ENCODE results near the gene CEP89.

The CEP89 gene

DNA sequence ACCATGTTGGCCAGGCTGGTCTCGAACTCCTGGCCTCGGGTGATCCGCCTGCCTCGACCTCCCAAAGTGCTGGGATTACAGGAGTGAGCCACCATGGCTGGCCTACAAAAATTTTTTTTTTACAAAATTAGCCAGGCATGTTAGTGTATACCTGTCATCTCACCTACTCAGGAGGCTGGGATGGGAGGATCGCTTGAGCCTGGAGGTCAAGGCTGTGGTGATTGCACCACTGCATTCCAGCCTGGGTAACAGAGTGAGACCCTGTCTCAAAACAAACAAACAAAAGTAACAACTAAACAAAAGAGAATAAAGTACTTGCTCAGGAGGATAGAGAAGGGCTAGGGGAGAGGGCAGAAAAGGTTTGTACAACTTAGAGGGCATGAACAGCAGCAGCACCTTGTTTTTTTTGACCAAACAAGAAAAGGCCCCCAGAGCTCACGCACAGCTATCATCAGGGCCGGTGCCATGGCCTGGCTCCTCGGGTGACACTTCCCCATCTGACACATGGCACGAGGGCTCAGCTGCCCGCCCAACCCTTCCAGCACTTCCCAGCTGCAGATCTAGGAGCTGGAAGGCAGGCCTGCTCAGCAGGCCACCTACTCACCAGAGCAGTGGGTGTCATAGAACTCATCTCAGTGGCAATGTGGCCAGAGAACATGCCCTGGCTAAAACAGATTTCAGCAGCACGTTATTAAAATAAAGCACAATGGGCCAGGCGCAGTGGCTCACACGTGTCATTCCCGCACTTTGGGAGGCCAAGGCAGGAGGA, 93.6 kb downstream of the CEP89 start:
- H3K36me3 ChIP-seq (replicated peaks; ENCODE audit: low read depth, low read length), result no peaks in the 10 kb centered on the region
- H3K9me3 ChIP-seq (ENCODE audit: insufficient read depth, low read length), result no peaks in the 10 kb centered on the region
- H2AFZ ChIP-seq (ENCODE audit: low read depth, low read length), result no peak overlapping the region
- TF ChIP-seq, protein P1, sequence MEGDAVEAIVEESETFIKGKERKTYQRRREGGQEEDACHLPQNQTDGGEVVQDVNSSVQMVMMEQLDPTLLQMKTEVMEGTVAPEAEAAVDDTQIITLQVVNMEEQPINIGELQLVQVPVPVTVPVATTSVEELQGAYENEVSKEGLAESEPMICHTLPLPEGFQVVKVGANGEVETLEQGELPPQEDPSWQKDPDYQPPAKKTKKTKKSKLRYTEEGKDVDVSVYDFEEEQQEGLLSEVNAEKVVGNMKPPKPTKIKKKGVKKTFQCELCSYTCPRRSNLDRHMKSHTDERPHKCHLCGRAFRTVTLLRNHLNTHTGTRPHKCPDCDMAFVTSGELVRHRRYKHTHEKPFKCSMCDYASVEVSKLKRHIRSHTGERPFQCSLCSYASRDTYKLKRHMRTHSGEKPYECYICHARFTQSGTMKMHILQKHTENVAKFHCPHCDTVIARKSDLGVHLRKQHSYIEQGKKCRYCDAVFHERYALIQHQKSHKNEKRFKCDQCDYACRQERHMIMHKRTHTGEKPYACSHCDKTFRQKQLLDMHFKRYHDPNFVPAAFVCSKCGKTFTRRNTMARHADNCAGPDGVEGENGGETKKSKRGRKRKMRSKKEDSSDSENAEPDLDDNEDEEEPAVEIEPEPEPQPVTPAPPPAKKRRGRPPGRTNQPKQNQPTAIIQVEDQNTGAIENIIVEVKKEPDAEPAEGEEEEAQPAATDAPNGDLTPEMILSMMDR (IDR thresholded peaks at IDR 0.05; ENCODE audit: low read depth, low read length), result no peak
- TF ChIP-seq EZH2phosphoT487 (IDR thresholded peaks at IDR 0.05; ENCODE audit: low read depth), result no peak
- no peak overlapping the region for H3K27ac ChIP-seq (ENCODE audit: low read length)
- H4K20me1 ChIP-seq (ENCODE audit: insufficient read depth, low read length), result no peaks in the 10 kb centered on the region
- no peaks in the 10 kb centered on the region for H3K27me3 ChIP-seq (ENCODE audit: low read depth, low read length)
- no peaks in the 10 kb centered on the region for H3K4me1 ChIP-seq (ENCODE audit: low read length)
- no peak overlapping the region for H3K4me2 ChIP-seq (ENCODE audit: low read length)
- no peak overlapping the region for H3K4me3 ChIP-seq (ENCODE audit: low read length)
- H3K79me2 ChIP-seq (ENCODE audit: low read length), result no peaks in the 10 kb centered on the region
- H3K9ac ChIP-seq (ENCODE audit: low read length), result no peak overlapping the region

DNA sequence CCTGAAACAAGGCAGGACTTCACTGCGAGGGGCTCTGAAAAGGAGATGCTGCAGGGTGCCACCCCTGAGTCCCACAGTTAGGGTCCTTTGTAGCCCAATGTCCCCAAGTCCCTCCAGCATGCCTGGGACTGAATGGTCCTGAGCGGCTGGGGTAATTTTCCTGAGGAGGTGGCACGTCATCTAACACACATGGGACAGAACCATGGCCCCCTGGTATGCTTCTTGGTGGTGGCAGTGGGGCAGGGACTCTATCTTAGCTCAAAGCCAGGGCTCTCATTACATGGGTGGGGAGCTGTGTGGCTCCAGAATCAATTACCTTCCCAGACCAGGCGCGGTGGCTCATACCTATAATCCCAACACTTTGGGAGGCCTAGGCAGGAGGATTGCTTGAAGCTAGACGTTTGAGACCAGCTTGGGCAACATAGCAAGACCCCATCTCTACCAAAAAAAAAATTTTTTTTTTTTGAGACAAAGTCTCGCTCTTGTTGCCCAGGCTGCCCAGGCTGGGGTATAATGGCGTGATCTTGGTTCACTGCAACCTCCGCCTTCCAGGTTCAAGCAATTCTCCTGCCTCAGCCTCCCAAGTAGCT, 94.3 kb downstream of the CEP89 start:
- no peak overlapping the region for H2AFZ ChIP-seq (ENCODE audit: low read depth, low read length)
- no peak overlapping the region for H3K4me2 ChIP-seq (ENCODE audit: low read length)

DNA sequence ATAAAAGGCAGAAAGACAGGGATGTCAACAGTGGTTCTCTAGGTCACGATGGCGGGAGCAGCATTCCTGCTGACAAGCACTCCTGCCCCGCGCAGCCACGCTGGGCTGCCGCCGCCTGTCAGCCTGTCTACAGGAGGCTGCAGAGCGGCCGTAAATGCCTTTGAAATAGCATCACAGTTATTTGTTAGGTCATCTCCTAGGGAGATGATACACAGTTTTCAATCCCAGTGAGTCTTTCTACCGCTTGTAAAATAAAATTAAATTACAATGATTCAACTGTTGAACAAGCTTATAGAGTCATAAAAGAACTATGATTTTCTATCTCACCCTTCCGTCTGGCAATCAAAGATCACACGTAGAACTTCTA, 94.9 kb downstream of the CEP89 start:
- Histone ChIP-seq H3K36me3 (replicated peaks; ENCODE audit: low read depth, low read length) (no peaks in the 10 kb centered on the region), H3K9me3 (ENCODE audit: insufficient read depth, low read length) (no peaks in the 10 kb centered on the region), H2AFZ (ENCODE audit: low read depth, low read length) (no peak overlapping the region), H3K4me2 (ENCODE audit: low read length) (no peak overlapping the region), H3K79me2 (ENCODE audit: low read length) (no peaks in the 10 kb centered on the region), H3K27ac (ENCODE audit: low read length) (no peak overlapping the region), H3K9ac (ENCODE audit: low read length) (no peak overlapping the region), H3K4me1 (ENCODE audit: low read length) (no peaks in the 10 kb centered on the region), H4K20me1 (ENCODE audit: insufficient read depth, low read length) (no peaks in the 10 kb centered on the region), H3K27me3 (ENCODE audit: low read depth, low read length) (no peaks in the 10 kb centered on the region), H3K4me3 (ENCODE audit: low read length) (no peak overlapping the region)
- TF ChIP-seq, protein P1 (IDR thresholded peaks at IDR 0.05; ENCODE audit: low read depth, low read length), result no peak
- TF ChIP-seq EZH2phosphoT487 (IDR thresholded peaks at IDR 0.05; ENCODE audit: low read depth), result no peak

More for the DNA sequence above, 94.3 kb downstream of the CEP89 start:
- Histone ChIP-seq H3K9ac (ENCODE audit: low read length) (no peak overlapping the region), H3K4me3 (ENCODE audit: low read length) (no peak overlapping the region), H3K79me2 (ENCODE audit: low read length) (no peaks in the 10 kb centered on the region), H3K4me1 (ENCODE audit: low read length) (no peaks in the 10 kb centered on the region), H3K27ac (ENCODE audit: low read length) (no peak overlapping the region), H3K36me3 (replicated peaks; ENCODE audit: low read depth, low read length) (no peaks in the 10 kb centered on the region), H3K27me3 (ENCODE audit: low read depth, low read length) (no peaks in the 10 kb centered on the region), H4K20me1 (ENCODE audit: insufficient read depth, low read length) (no peaks in the 10 kb centered on the region), H3K9me3 (ENCODE audit: insufficient read depth, low read length) (no peaks in the 10 kb centered on the region)
- no peak for TF ChIP-seq EZH2phosphoT487 (IDR thresholded peaks at IDR 0.05; ENCODE audit: low read depth)
- TF ChIP-seq, protein P1 (IDR thresholded peaks at IDR 0.05; ENCODE audit: low read depth, low read length), result no peak

DNA sequence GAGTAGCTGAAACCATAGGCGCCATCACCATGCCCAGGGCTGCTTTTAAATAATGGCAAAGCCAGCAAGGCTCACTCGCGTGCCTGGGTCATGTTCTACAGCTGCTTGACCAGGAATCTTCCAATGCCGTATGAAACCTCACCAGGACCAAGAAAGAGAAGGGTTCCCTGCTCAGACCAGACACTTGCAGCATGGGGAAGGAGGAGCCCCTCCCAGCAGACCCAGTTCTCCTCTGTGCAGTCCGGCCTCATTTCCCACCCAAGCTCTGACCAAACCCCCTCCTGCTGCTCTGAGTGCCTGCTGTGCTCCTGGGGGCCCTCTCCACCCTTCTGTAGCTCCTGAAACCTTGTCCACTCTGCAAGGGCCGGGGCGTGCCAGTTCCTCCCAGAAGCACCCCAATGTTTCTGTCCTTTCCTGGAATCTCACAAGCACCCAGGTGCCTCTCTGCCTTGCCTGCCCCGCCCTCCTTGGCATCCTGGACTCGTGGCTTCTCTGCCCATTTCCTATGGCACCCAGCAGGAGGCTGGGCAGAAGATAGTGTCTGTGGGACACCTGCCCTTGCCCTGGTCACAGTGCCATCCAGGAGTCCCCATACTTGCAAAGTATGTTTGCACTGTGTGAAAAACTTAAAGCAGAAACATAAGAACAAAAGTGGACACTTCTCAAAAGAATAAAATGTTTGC, 95.4 kb downstream of the CEP89 start:
- H3K9ac ChIP-seq (ENCODE audit: low read length), result no peak overlapping the region
- no peaks in the 10 kb centered on the region for H3K9me3 ChIP-seq (ENCODE audit: insufficient read depth, low read length)
- H3K27ac ChIP-seq (ENCODE audit: low read length), result no peak overlapping the region
- H3K4me3 ChIP-seq (ENCODE audit: low read length), result no peak overlapping the region
- TF ChIP-seq, protein P1 (IDR thresholded peaks at IDR 0.05; ENCODE audit: low read depth, low read length), result no peak
- no peak for TF ChIP-seq EZH2phosphoT487 (IDR thresholded peaks at IDR 0.05; ENCODE audit: low read depth)
- no peaks in the 10 kb centered on the region for H3K36me3 ChIP-seq (replicated peaks; ENCODE audit: low read depth, low read length)
- H4K20me1 ChIP-seq (ENCODE audit: insufficient read depth, low read length), result no peaks in the 10 kb centered on the region
- H2AFZ ChIP-seq (ENCODE audit: low read depth, low read length), result no peak overlapping the region
- H3K4me2 ChIP-seq (ENCODE audit: low read length), result no peak overlapping the region
- H3K4me1 ChIP-seq (ENCODE audit: low read length), result no peaks in the 10 kb centered on the region
- H3K27me3 ChIP-seq (ENCODE audit: low read depth, low read length), result no peaks in the 10 kb centered on the region
- no peaks in the 10 kb centered on the region for H3K79me2 ChIP-seq (ENCODE audit: low read length)

Data from OCI-LY3 (cell line).